AG20443 (cell line): Measurements from ENCODE around the gene SLC66A3.
"Not testable (repeated sequence)": the region's sequence is repeated elsewhere in the genome, so short reads cannot be mapped to it uniquely, and the experiment has no call there.

Experiments
- DNase-seq: peaks from one replicate; pipeline ENCODE4 v3.0.0; 2012; ENCODE audit warnings: low spot score, mixed read lengths

Gene SLC66A3

GRCh38 chr2:11163439-11164317 is 8.4 kb downstream of the SLC66A3 start:
- DNase-seq: no peak

GRCh38 chr2:11165046-11165445 is 9.8 kb downstream of the SLC66A3 start:
- not testable (repeated sequence) for DNase-seq

- DNase-seq: no peak
These were observed 11.2 kb downstream of the SLC66A3 start for GRCh38 chr2:11166476-11166875.

- DNase-seq: no peak
These were observed 13.2 kb downstream of the SLC66A3 start for GRCh38 chr2:11168488-11168887.

GRCh38 chr2:11169333-11169732 is 14.1 kb downstream of the SLC66A3 start:
- no peak for DNase-seq

GRCh38 chr2:11174222-11174621 is 19.0 kb downstream of the SLC66A3 start:
- DNase-seq: no peak

GRCh38 chr2:11175293-11175795 is 20.1 kb downstream of the SLC66A3 start:
- peak; percentile 65 for DNase-seq

- no peak for DNase-seq
These were observed 22.8 kb downstream of the SLC66A3 start for GRCh38 chr2:11177871-11178690.

GRCh38 chr2:11179196-11179595 is 23.9 kb downstream of the SLC66A3 start:
- no peak for DNase-seq

- no peak for DNase-seq
These were observed 24.6 kb downstream of the SLC66A3 start for GRCh38 chr2:11179899-11180298.

GRCh38 chr2:11180653-11181052 is 25.4 kb downstream of the SLC66A3 start:
- DNase-seq: no peak

- DNase-seq: no peak
These were observed 27.7 kb downstream of the SLC66A3 start for GRCh38 chr2:11182951-11183350.

- no peak for DNase-seq
These were observed 30.9 kb downstream of the SLC66A3 start for GRCh38 chr2:11186145-11186544.

- peak; percentile 46 for DNase-seq
These were observed 31.9 kb downstream of the SLC66A3 start for GRCh38 chr2:11187083-11187619.

GRCh38 chr2:11187731-11188130 is 32.5 kb downstream of the SLC66A3 start:
- no peak for DNase-seq

- no peak for DNase-seq
These were observed 41.0 kb downstream of the SLC66A3 start for GRCh38 chr2:11196246-11196645.

GRCh38 chr2:11200651-11201050 is 45.4 kb downstream of the SLC66A3 start:
- DNase-seq: no peak

GRCh38 chr2:11201969-11202368 is 46.7 kb downstream of the SLC66A3 start:
- no peak for DNase-seq

- DNase-seq: peak; percentile 60
These were observed 48.2 kb downstream of the SLC66A3 start for GRCh38 chr2:11203480-11203879.

- no peak for DNase-seq
These were observed 52.8 kb downstream of the SLC66A3 start for GRCh38 chr2:11208083-11208482.

GRCh38 chr2:11212645-11213044 is 57.4 kb downstream of the SLC66A3 start:
- DNase-seq: peak; percentile 6

- DNase-seq: peak; percentile 14
These were observed 57.9 kb downstream of the SLC66A3 start for GRCh38 chr2:11213090-11213638.
